PC-9 (cell line): ENCODE measurements around the gene UBE3C. TPM values are rescaled to one million over a fixed set of nuclear protein-coding genes. Genes with fewer than 3 reads are reported as not detected.

Experiments
- BruUV-seq: library from RNA; stranded (reverse); fragments of 400-500 nt; replicated peaks from 2 replicates; lab custom pipeline; 2021; lab: Mats Ljungman, UMichigan
- CTCF ChIA-PET: fragments of 300-600 bp; sonication (Branson Sonifier 250); formaldehyde crosslinking; loops from one replicate; lab custom pipeline; 2022; ENCODE audit warnings: antibody characterized with exemption; lab: Charles Lee
- POLR2A ChIA-PET: fragments of 300-600 bp; sonication (Branson Sonifier 250); formaldehyde crosslinking; loops from one replicate; lab custom pipeline; 2022; ENCODE audit warnings: antibody characterized with exemption; ENCODE audit not compliant: unreplicated experiment; lab: Charles Lee
- DNase-seq, 2 experiments: peaks; one replicate each; pipeline versions ENCODE4 v3.0.0 to v3.0.0-alpha.2; 2015 to 2022; ENCODE audit warnings: mixed read lengths in 1 of 2
- H2AFZ ChIP-seq: fragments of 200-600 bp; sonication (generic); 2 replicates; pipeline ENCODE4 v1.8.1; 2017; ENCODE audit warnings: antibody characterized with exemption
- H3F3A ChIP-seq: fragments of 200-600 bp; sonication (generic); 2 replicates; pipeline ENCODE4 v1.8.1; 2017; ENCODE audit warnings: antibody characterized with exemption, mild to moderate bottlenecking, low read depth; ENCODE audit not compliant: insufficient read depth
- H3K27ac ChIP-seq: fragments of 200-600 bp; sonication (generic); 2 replicates; pipeline ENCODE4 v1.6.1; 2016; ENCODE audit warnings: mixed run types
- H3K27me3 ChIP-seq: fragments of 200-600 bp; sonication (generic); 2 replicates; pipeline ENCODE4 v1.6.1; 2016; ENCODE audit warnings: low read depth, mixed run types; ENCODE audit not compliant: insufficient read depth
- H3K36me3 ChIP-seq: fragments of 200-600 bp; sonication (generic); 2 replicates; pipeline ENCODE4 v1.6.1; 2016; ENCODE audit warnings: low read depth, mixed run types
- H3K4me1 ChIP-seq: fragments of 200-600 bp; sonication (generic); replicated peaks from 2 replicates; pipeline ENCODE4 v1.6.1; 2016; ENCODE audit warnings: mixed run types; ENCODE audit not compliant: insufficient read depth
- H3K4me2 ChIP-seq: fragments of 200-600 bp; sonication (generic); 2 replicates; pipeline ENCODE4 v1.6.1; 2017; ENCODE audit warnings: mixed run types
- H3K4me3 ChIP-seq: fragments of 200-600 bp; sonication (generic); 2 replicates; pipeline ENCODE4 v1.6.1; 2016; ENCODE audit warnings: mixed run types
- H3K79me2 ChIP-seq: fragments of 200-600 bp; sonication (generic); 2 replicates; pipeline ENCODE4 v1.6.1; 2017; ENCODE audit warnings: low read depth, mixed run types
- H3K9me2 ChIP-seq: fragments of 200-600 bp; sonication (generic); 2 replicates; pipeline ENCODE4 v1.8.1; 2017; ENCODE audit warnings: mild to moderate bottlenecking; ENCODE audit not compliant: insufficient read depth
- H3K9me3 ChIP-seq: fragments of 200-600 bp; sonication (generic); 2 replicates; pipeline ENCODE4 v1.8.1; 2016; ENCODE audit warnings: low read depth; ENCODE audit not compliant: insufficient read depth
- H4K20me1 ChIP-seq: fragments of 200-600 bp; sonication (generic); 2 replicates; pipeline ENCODE4 v1.8.1; 2017; ENCODE audit not compliant: insufficient read depth
- EZH2 ChIP-seq: fragments of 200-600 bp; sonication (generic); IDR thresholded peaks from 2 replicates; pipeline ENCODE4 v1.8.0; 2017; ENCODE audit warnings: antibody characterized with exemption, low read depth
- intact Hi-C: fragments of 100-400 bp; cut with micrococcal nuclease; formaldehyde crosslinking; loops from one replicate; pipeline ENCODE4 v1.10.0; 2022; ENCODE audit not compliant: unreplicated experiment
- total RNA-seq: library from RNA; stranded (reverse); gene quantifications from 2 replicates; pipeline ENCODE4 v1.2.3, GENCODE V29; 2021
- TF ChIP-seq, protein P1 (sequence below): fragments of 200-600 bp; sonication (generic); conservative IDR thresholded peaks from 2 replicates; pipeline ENCODE4 v1.6.1; 2017; ENCODE audit warnings: mixed run types, antibody characterized with exemption, mild to moderate bottlenecking, moderate library complexity

Gene UBE3C
- total RNA-seq, 1 experiment from 2014 or later: 77.6 TPM

DNA sequence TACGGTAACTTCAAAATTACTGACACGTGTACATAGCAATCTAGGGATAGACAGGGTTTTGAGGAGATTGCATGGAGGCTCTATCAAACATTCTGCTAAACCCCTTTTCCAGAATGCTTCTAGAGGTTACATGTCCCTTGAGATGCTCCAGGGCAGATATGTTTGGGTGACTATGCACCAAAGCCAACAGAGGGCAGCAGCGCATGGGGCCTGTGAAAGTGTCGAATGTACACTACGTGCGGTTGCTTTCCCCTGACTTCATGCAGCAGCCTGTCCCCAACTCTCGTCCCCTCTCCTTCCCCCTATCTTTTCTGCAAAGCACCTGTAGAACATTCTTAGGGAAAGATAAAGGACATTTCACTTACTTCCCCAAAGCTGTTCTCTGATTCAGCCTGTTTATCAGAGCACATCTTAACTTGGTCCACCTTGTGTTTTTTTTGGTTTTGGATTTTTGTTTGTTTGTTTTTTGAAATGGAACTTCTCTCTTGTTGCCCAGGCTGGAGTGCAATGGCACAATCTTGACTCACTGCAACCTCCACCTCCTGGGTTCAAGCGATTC is 90.2 kb downstream of the UBE3C start:
- no peaks in the 10 kb centered on the region for H3K27me3 ChIP-seq
- H3F3A ChIP-seq: peaks cover 31% of the 10 kb centered on the region
- H3K79me2 ChIP-seq: no peaks in the 10 kb centered on the region
- POLR2A ChIA-PET: no interaction called here
- H3K27ac ChIP-seq: no peak overlapping the region
- BruUV-seq: no TSS peak
- intact Hi-C loops: loop anchor here (5.0 kb wide), 2 partner anchors 1432 to 1512 kb away; no protein-coding TSS in a partner anchor
- H3K36me3 ChIP-seq: peaks cover 24% of the 10 kb centered on the region
- peak in 1 of 2 experiments; percentile 37 for DNase-seq
- H3K9me2 ChIP-seq: no peaks in the 10 kb centered on the region
- no peak overlapping the region for H3K4me3 ChIP-seq
- H2AFZ ChIP-seq: no peak overlapping the region
- no peaks in the 10 kb centered on the region for H3K9me3 ChIP-seq
- H3K4me1 ChIP-seq: no peaks in the 10 kb centered on the region
- H3K4me2 ChIP-seq: no peak overlapping the region
- H4K20me1 ChIP-seq: peaks cover 7% of the 10 kb centered on the region
- no peak for TF ChIP-seq EZH2
- TF ChIP-seq, protein P1, sequence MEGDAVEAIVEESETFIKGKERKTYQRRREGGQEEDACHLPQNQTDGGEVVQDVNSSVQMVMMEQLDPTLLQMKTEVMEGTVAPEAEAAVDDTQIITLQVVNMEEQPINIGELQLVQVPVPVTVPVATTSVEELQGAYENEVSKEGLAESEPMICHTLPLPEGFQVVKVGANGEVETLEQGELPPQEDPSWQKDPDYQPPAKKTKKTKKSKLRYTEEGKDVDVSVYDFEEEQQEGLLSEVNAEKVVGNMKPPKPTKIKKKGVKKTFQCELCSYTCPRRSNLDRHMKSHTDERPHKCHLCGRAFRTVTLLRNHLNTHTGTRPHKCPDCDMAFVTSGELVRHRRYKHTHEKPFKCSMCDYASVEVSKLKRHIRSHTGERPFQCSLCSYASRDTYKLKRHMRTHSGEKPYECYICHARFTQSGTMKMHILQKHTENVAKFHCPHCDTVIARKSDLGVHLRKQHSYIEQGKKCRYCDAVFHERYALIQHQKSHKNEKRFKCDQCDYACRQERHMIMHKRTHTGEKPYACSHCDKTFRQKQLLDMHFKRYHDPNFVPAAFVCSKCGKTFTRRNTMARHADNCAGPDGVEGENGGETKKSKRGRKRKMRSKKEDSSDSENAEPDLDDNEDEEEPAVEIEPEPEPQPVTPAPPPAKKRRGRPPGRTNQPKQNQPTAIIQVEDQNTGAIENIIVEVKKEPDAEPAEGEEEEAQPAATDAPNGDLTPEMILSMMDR: peak; percentile 70
- CTCF ChIA-PET: no interaction called here

DNA sequence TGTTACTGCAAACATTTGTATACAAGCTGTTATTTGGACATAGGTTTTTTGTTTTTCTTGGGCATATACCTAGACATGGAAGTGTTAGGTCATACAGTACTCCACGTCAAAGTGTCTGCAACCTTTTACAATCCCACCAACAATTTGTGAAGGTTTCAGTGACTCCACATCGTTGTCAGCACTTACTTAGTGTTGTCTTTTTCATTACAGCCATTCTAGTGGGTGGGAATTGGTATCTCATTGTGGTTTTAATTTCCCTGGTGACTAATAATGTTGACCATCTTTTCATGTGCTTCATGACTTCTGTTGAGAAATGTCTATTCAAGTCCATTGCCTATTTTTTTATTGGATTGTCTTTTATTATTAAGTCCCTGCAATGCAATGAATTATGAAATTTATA is 95.0 kb downstream of the UBE3C start:
- TF ChIP-seq, protein P1: no peak
- TF ChIP-seq EZH2: no peak
- intact Hi-C loops: no loop called here
- no peak overlapping the region for H3K27ac ChIP-seq
- no peak overlapping the region for H3K4me3 ChIP-seq
- peaks cover 4% of the 10 kb centered on the region; the same call in 1 of the 2 replicates for H3K4me1 ChIP-seq
- no peaks in the 10 kb centered on the region for H3K9me2 ChIP-seq
- DNase-seq: no peak
- POLR2A ChIA-PET: interaction anchor here (0.6 kb wide), 1 partner anchor 18 kb away, joined by 4 read pairs; no protein-coding TSS in a partner anchor
- no TSS peak for BruUV-seq
- peaks cover 21% of the 10 kb centered on the region for H4K20me1 ChIP-seq
- peaks cover 14% of the 10 kb centered on the region; the same call in 1 of the 2 replicates for H3F3A ChIP-seq
- H3K4me2 ChIP-seq: no peak overlapping the region
- no peaks in the 10 kb centered on the region for H3K9me3 ChIP-seq
- H3K79me2 ChIP-seq: 0 out of 2 replicates have a peak, but pooled peaks cover 5% of the 10 kb centered on the region
- no peaks in the 10 kb centered on the region for H3K27me3 ChIP-seq
- H2AFZ ChIP-seq: no peak overlapping the region
- CTCF ChIA-PET: interaction anchor here (0.7 kb wide), 1 partner anchor 105 kb away, joined by 3 read pairs; no protein-coding TSS in a partner anchor
- 0 out of 2 replicates have a peak, but pooled peaks cover 10% of the 10 kb centered on the region for H3K36me3 ChIP-seq

DNA sequence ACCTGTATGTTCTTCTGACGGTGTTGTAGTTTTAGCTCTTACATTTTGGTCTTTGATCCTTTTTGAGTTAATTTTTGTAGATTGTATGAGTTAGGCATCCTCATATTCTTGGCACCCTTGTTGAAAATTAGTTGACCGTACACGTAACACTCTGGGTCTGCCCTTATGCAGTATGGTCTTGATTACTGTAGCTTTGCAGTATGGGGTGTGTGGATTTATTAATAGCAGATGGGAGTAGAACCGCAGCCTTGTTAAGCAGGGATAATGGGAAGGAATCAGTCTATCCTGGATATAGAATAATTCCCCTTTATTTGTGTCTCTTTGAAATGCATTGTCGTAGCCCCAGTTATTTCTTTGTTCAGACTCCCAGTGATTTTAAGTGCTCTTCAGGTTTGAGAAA is 95.5 kb downstream of the UBE3C start:
- Histone ChIP-seq H3K36me3 (0 out of 2 replicates have a peak, but pooled peaks cover 10% of the 10 kb centered on the region), H2AFZ (no peak overlapping the region), H3K27ac (no peak overlapping the region), H3K4me2 (no peak overlapping the region), H4K20me1 (peaks cover 16% of the 10 kb centered on the region), H3K9me3 (no peaks in the 10 kb centered on the region), H3F3A (peaks cover 14% of the 10 kb centered on the region; the same call in 1 of the 2 replicates), H3K4me1 (peaks cover 4% of the 10 kb centered on the region; the same call in 1 of the 2 replicates), H3K4me3 (no peak overlapping the region), H3K27me3 (no peaks in the 10 kb centered on the region), H3K79me2 (0 out of 2 replicates have a peak, but pooled peaks cover 5% of the 10 kb centered on the region), H3K9me2 (no peaks in the 10 kb centered on the region)
- BruUV-seq: no TSS peak
- TF ChIP-seq EZH2: no peak
- no peak for DNase-seq
- ChIA-PET CTCF (interaction anchor here (0.7 kb wide), 1 partner anchor 104 kb away, joined by 3 read pairs; no protein-coding TSS in a partner anchor), POLR2A (no interaction called here)
- intact Hi-C loops: no loop called here
